ENCODE measurements around the gene MGAT3. TPM values are rescaled to one million over a fixed set of nuclear protein-coding genes. Genes with fewer than 3 reads are reported as not detected.

The MGAT3 gene
- total and polyA plus RNA-seq, 9 of the 15 experiments (the other 6 are each of a cell fraction or from before 2014, with no cell fraction given), result 0.10 to 11.5 (median 4.6) TPM

DNA sequence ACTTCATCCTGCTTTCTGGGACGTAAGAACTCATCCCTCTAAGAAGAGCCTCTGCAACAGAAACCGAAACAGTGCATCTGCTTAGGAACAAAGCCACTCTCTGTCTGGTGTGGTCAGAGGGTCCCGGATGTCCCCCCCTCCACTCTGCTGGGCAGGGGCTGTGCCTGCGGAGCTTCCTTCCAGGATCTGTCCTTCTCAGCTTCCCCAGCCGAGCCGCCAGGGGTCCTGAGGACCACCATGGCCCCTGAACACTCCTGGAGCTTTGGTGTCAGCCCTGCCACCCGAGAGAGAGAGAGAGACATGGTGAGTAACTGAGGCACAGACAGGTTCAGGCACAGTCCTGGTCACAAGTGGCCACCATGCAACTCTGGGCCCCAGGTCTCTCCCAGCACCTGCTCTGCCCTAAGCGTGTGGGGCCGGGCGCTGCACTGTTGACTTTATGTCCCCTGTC is 24.4 kb upstream of the MGAT3 start:
- FAIRE-seq, result no peak
- Histone ChIP-seq H2AFZ (ENCODE audit: low read depth, low read length) (no peak overlapping the region), H3K9me3 (replicated peaks; ENCODE audit: control insufficient read depth, insufficient read depth, low read depth, low read length) (no peaks in the 10 kb centered on the region), H3K4me2 (ENCODE audit: insufficient read depth, low read length) (no peak overlapping the region), H4K20me1 (replicated peaks; ENCODE audit: control insufficient read depth, insufficient read depth, low read length) (no peaks in the 10 kb centered on the region), H3K4me3 (no peak overlapping the region), H3K79me2 (ENCODE audit: control insufficient read depth, insufficient read depth, low read length) (no peaks in the 10 kb centered on the region), H3K9ac (ENCODE audit: insufficient read depth in 1 of 2, low read depth in 2 of 2, low read length in 2 of 2) (no peak overlapping the region), H3K4me1 (replicated peaks in 1 of 2; ENCODE audit: control insufficient read depth in 2 of 2, insufficient read depth in 2 of 2, low read length in 2 of 2) (peaks cover 4 to 39% of the 10 kb centered on the region in 2 experiments; a peak in 4 of 5 replicates), H3K36me3 (ENCODE audit: control insufficient read depth, insufficient read depth, low read length) (peaks cover 41% of the 10 kb centered on the region; the same call in 2 of the 3 replicates), H3K9me1 (ENCODE audit: control insufficient read depth, insufficient read depth, low read length) (no peaks in the 10 kb centered on the region), H3K27me3 (ENCODE audit: control insufficient read depth in 2 of 2, insufficient read depth in 2 of 2, low read length in 2 of 2) (no peaks in the 10 kb centered on the region), H3K27ac (ENCODE audit: extremely low read depth, low read depth, low read length) (no peak overlapping the region)
- WGBS (ENCODE audit: insufficient coverage, low coverage, missing lambda C conversion rate), result 97% methylated on average over 6 of the region's 10 CpGs
- POLR2A ChIA-PET, result no interaction called here
- intact Hi-C loops (cut with micrococcal nuclease) (no loop called here), in situ Hi-C loops (cut with MboI) (no loop called here)
- ATAC-seq, result no peak
- no TSS peak for BruUV-seq (replicated peaks)
- CTCF ChIA-PET (ENCODE audit: low intra/inter-chr PET ratio), result no interaction called here
- no peak for DNase-seq (ENCODE audit: extremely low read depth in 1 of 4, low spot score in 3 of 4)
- TF ChIP-seq CREB3 (tag; conservative IDR thresholded peaks at IDR 0.05; ENCODE audit: low read depth) (no peak), GATAD2A (IDR thresholded peaks at IDR 0.05) (no peak), ZNF277 (CRISPR knock-in tag; IDR thresholded peaks at IDR 0.05; ENCODE audit: borderline replicate concordance) (no peak), ELK1 (CRISPR knock-in tag; IDR thresholded peaks at IDR 0.05) (no peak), SRSF3 (IDR thresholded peaks at IDR 0.05; ENCODE audit: insufficient read depth, low read length) (no peak), CREBBP (IDR thresholded peaks at IDR 0.05; ENCODE audit: low read depth, low read length) (no peak), FOXK1 (CRISPR knock-in tag; IDR thresholded peaks at IDR 0.05; ENCODE audit: borderline replicate concordance) (no peak), ZNF232 (CRISPR knock-in tag; IDR thresholded peaks at IDR 0.05) (no peak), EHMT2 (IDR thresholded peaks at IDR 0.05) (no peak), CHD2 (IDR thresholded peaks at IDR 0.05; ENCODE audit: low read depth, low read length) (no peak), TAF15 (IDR thresholded peaks at IDR 0.05; ENCODE audit: low read depth, low read length) (no peak), LARP7 (IDR thresholded peaks at IDR 0.05) (no peak), CEBPB (tag; IDR thresholded peaks at IDR 0.05) (no peak), PURB (CRISPR knock-in tag; IDR thresholded peaks at IDR 0.05; ENCODE audit: low read depth) (no peak)
- TF ChIP-seq, protein P1, sequence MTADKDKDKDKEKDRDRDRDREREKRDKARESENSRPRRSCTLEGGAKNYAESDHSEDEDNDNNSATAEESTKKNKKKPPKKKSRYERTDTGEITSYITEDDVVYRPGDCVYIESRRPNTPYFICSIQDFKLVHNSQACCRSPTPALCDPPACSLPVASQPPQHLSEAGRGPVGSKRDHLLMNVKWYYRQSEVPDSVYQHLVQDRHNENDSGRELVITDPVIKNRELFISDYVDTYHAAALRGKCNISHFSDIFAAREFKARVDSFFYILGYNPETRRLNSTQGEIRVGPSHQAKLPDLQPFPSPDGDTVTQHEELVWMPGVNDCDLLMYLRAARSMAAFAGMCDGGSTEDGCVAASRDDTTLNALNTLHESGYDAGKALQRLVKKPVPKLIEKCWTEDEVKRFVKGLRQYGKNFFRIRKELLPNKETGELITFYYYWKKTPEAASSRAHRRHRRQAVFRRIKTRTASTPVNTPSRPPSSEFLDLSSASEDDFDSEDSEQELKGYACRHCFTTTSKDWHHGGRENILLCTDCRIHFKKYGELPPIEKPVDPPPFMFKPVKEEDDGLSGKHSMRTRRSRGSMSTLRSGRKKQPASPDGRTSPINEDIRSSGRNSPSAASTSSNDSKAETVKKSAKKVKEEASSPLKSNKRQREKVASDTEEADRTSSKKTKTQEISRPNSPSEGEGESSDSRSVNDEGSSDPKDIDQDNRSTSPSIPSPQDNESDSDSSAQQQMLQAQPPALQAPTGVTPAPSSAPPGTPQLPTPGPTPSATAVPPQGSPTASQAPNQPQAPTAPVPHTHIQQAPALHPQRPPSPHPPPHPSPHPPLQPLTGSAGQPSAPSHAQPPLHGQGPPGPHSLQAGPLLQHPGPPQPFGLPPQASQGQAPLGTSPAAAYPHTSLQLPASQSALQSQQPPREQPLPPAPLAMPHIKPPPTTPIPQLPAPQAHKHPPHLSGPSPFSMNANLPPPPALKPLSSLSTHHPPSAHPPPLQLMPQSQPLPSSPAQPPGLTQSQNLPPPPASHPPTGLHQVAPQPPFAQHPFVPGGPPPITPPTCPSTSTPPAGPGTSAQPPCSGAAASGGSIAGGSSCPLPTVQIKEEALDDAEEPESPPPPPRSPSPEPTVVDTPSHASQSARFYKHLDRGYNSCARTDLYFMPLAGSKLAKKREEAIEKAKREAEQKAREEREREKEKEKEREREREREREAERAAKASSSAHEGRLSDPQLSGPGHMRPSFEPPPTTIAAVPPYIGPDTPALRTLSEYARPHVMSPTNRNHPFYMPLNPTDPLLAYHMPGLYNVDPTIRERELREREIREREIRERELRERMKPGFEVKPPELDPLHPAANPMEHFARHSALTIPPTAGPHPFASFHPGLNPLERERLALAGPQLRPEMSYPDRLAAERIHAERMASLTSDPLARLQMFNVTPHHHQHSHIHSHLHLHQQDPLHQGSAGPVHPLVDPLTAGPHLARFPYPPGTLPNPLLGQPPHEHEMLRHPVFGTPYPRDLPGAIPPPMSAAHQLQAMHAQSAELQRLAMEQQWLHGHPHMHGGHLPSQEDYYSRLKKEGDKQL (CRISPR knock-in tag; IDR thresholded peaks at IDR 0.05; ENCODE audit: borderline replicate concordance), result no peak
